CD4-positive, alpha-beta T cell (primary cell): Measurements from ENCODE around the gene DCTD. TPM values are rescaled to one million over a fixed set of nuclear protein-coding genes. Genes with fewer than 3 reads are reported as not detected.

Experiments
- ATAC-seq: fragments of 200-7000 bp; cut with Tn5 transposase; one replicate; pipeline ENCODE4 v1.10.0; 2022; ENCODE audit warnings: mild to moderate bottlenecking; ENCODE audit not compliant: poor library complexity
- CTCF ChIA-PET: fragments of 350-600 bp; sonication (Branson Sonifier 250); formaldehyde crosslinking; loops from one replicate; lab custom pipeline; 2021; ENCODE audit warnings: antibody characterized with exemption, inconsistent platforms; lab: Charles Lee
- POLR2A ChIA-PET: fragments of 350-600 bp; sonication (Branson Sonifier 250); formaldehyde crosslinking; loops from one replicate; lab custom pipeline; 2021; ENCODE audit warnings: antibody characterized with exemption, inconsistent platforms; lab: Charles Lee
- DNase-seq, 14 experiments: peaks; one replicate each; pipeline ENCODE4 v3.0.0-alpha.2; 2013 to 2020; ENCODE audit warnings: mixed read lengths in 2 of 14
- H3K27ac ChIP-seq, 2 donors: one replicate each; pipeline versions ENCODE4 v1.5.1 to v1.7.0; 2013; ENCODE audit warnings: low read length in 2 of 2, low read depth in 1 of 2, mild to moderate bottlenecking in 1 of 2
- H3K27me3 ChIP-seq, 2 experiments: 1 replicate in 1 of 2; 2 replicates in 1 of 2; pipeline versions ENCODE4 v1.6.1 to v1.7.0; 2013; ENCODE audit warnings: low read length in 2 of 2, control low read depth in 1 of 2, mild to moderate bottlenecking in 1 of 2, moderate library complexity in 1 of 2; ENCODE audit not compliant: insufficient read depth in 2 of 2, control insufficient read depth in 1 of 2
- H3K36me3 ChIP-seq: one replicate; pipeline ENCODE4 v1.6.1; 2013; ENCODE audit warnings: low read length, control low read depth; ENCODE audit not compliant: insufficient read depth
- H3K4me1 ChIP-seq: one replicate; pipeline ENCODE4 v1.6.1; 2013; ENCODE audit warnings: low read length, control low read depth; ENCODE audit not compliant: insufficient read depth
- H3K4me3 ChIP-seq: one replicate; pipeline ENCODE4 v1.5.1; 2013; ENCODE audit warnings: mild to moderate bottlenecking, low read length, moderate library complexity
- H3K9me3 ChIP-seq, 2 experiments: 1 replicate in 1 of 2; 2 replicates in 1 of 2; pipeline versions ENCODE4 v1.6.1 to v1.7.0; 2013; ENCODE audit warnings: low read length in 2 of 2, mild to moderate bottlenecking in 2 of 2, control low read depth in 1 of 2, moderate library complexity in 1 of 2; ENCODE audit not compliant: control insufficient read depth in 1 of 2, insufficient read depth in 1 of 2
- H3K27ac Mint-ChIP-seq: one replicate; pipeline ENCODE4 v1.8.0; 2020; ENCODE audit warnings: mixed read lengths
- H3K27me3 Mint-ChIP-seq: one replicate; pipeline ENCODE4 v1.8.0; 2021; ENCODE audit warnings: mixed read lengths
- H3K36me3 Mint-ChIP-seq: one replicate; pipeline ENCODE4 v1.8.0; 2021; ENCODE audit warnings: low read depth, mixed read lengths
- H3K4me1 Mint-ChIP-seq: one replicate; pipeline ENCODE4 v1.8.0; 2021; ENCODE audit warnings: low read depth, mixed read lengths
- H3K4me3 Mint-ChIP-seq: one replicate; pipeline ENCODE4 v1.8.0; 2020; ENCODE audit warnings: mild to moderate bottlenecking, mixed read lengths
- H3K9me3 Mint-ChIP-seq: one replicate; pipeline ENCODE4 v1.8.0; 2020; ENCODE audit warnings: mixed read lengths
- CTCF ChIP-seq: fragments of 200-600 bp; IDR thresholded peaks from one replicate; pipeline ENCODE4 v1.8.0; 2022; ENCODE audit warnings: antibody characterized with exemption, mild to moderate bottlenecking
- intact Hi-C, 2 experiments: fragments of 100-400 bp; cut with DNase I in 1 of 2; cut with micrococcal nuclease in 1 of 2; formaldehyde crosslinking; loops; one replicate each; pipeline versions ENCODE4 v1.15.1 to v1.9.0; 2023 to 2025; cut with DNase I, micrococcal nuclease
- total RNA-seq, 174 experiments: library from RNA in 2 of 174; stranded (reverse) in 2 of 174; gene quantifications; one replicate each; pipeline ENCODE4 v1.2.3 and lab custom pipeline; 2021 to 2026

The DCTD gene
- total RNA-seq, 2 experiments from 2014 or later: 49.4 to 54.3 TPM

- no peak for DNase-seq
- H3K4me3 ChIP-seq: no peak overlapping the region
- H3K27me3 ChIP-seq: no peaks in the 10 kb centered on the region
- intact Hi-C loops: no loop called here
- no peaks in the 10 kb centered on the region for H3K27me3 Mint-ChIP-seq
- H3K9me3 ChIP-seq: peaks cover 12 to 31% of the 10 kb centered on the region in 2 experiments
- no peak overlapping the region for H3K27ac Mint-ChIP-seq
- POLR2A ChIA-PET: no interaction called here
- H3K4me1 Mint-ChIP-seq: no peaks in the 10 kb centered on the region
- no peak for ATAC-seq
- peaks cover 5% of the 10 kb centered on the region for H3K9me3 Mint-ChIP-seq
- CTCF ChIA-PET: no interaction called here
- peaks cover 5% of the 10 kb centered on the region for H3K36me3 Mint-ChIP-seq
- H3K4me1 ChIP-seq: no peaks in the 10 kb centered on the region
- H3K36me3 ChIP-seq: no peaks in the 10 kb centered on the region
- no peak overlapping the region for H3K27ac ChIP-seq
- TF ChIP-seq CTCF: no peak
- no peak overlapping the region for H3K4me3 Mint-ChIP-seq
Measured at GRCh38 chr4:182856862-182857261, 60.3 kb downstream of the DCTD start.

GRCh38 chr4:182855877-182856276, 61.3 kb downstream of the DCTD start:
- intact Hi-C loops: no loop called here
- no peaks in the 10 kb centered on the region for H3K27me3 ChIP-seq
- CTCF ChIA-PET: no interaction called here

GRCh38 chr4:182855312-182855711, 61.9 kb downstream of the DCTD start:
- H3K9me3 Mint-ChIP-seq: peaks cover 3% of the 10 kb centered on the region
- H3K4me3 Mint-ChIP-seq: no peak overlapping the region
- H3K27ac Mint-ChIP-seq: no peak overlapping the region
- intact Hi-C loops: no loop called here
- Histone ChIP-seq H3K4me3 (no peak overlapping the region), H3K27ac (no peak overlapping the region), H3K36me3 (no peaks in the 10 kb centered on the region), H3K27me3 (no peaks in the 10 kb centered on the region), H3K9me3 (peaks cover 11 to 31% of the 10 kb centered on the region in 2 experiments), H3K4me1 (no peaks in the 10 kb centered on the region)
- H3K27me3 Mint-ChIP-seq: no peaks in the 10 kb centered on the region
- H3K36me3 Mint-ChIP-seq: no peaks in the 10 kb centered on the region
- no peaks in the 10 kb centered on the region for H3K4me1 Mint-ChIP-seq
- ChIA-PET POLR2A (no interaction called here), CTCF (no interaction called here)
- no peak for TF ChIP-seq CTCF
- ATAC-seq (no peak), DNase-seq (no peak)

More at GRCh38 chr4:182855877-182856276, 61.3 kb downstream of the DCTD start:
- no peak for DNase-seq
- POLR2A ChIA-PET: no interaction called here
- Mint-ChIP-seq H3K27me3 (no peaks in the 10 kb centered on the region), H3K9me3 (peaks cover 4% of the 10 kb centered on the region), H3K27ac (no peak overlapping the region), H3K4me1 (no peaks in the 10 kb centered on the region), H3K4me3 (no peak overlapping the region), H3K36me3 (peaks cover 2% of the 10 kb centered on the region)
- no peak overlapping the region for H3K27ac ChIP-seq
- ATAC-seq: no peak
- no peaks in the 10 kb centered on the region for H3K4me1 ChIP-seq
- H3K4me3 ChIP-seq: no peak overlapping the region
- H3K36me3 ChIP-seq: no peaks in the 10 kb centered on the region
- no peak for TF ChIP-seq CTCF
- H3K9me3 ChIP-seq: peaks cover 12 to 31% of the 10 kb centered on the region in 2 experiments
